T-helper 2 cell treated with Interferon-gamma antibody and Interleukin-4, amounts not matched to agents 100 ng/mL and 5 ng/mL, for 36 hours (primary cell): ENCODE results near the gene CRYBA1. TPM values are rescaled to one million over a fixed set of nuclear protein-coding genes. Genes with fewer than 3 reads are reported as not detected.
"Not testable (repeated sequence)": the region's sequence is repeated elsewhere in the genome, so short reads cannot be mapped to it uniquely, and the experiment has no call there.

Experiments used
- intact Hi-C: fragments of 100-400 bp; cut with micrococcal nuclease; formaldehyde crosslinking; loops from one replicate; pipeline ENCODE4 v1.15.1; 2023
- total RNA-seq: library from RNA; stranded (reverse); gene quantifications from 2 replicates; pipeline ENCODE4 v1.2.3, GENCODE V29; 2022

Gene CRYBA1
- total RNA-seq, 1 donor from 2014 or later: not detected

GRCh38 chr17:29237476-29238132 is 9.1 kb upstream of the CRYBA1 start:
- intact Hi-C loops: no loop called here

GRCh38 chr17:29238133-29238850 is 8.4 kb upstream of the CRYBA1 start:
- intact Hi-C loops: no loop called here

- intact Hi-C loops: no loop called here
Observed at GRCh38 chr17:29240477-29240876, 6.2 kb upstream of the CRYBA1 start.

GRCh38 chr17:29240968-29241963 is 5.4 kb upstream of the CRYBA1 start:
- intact Hi-C loops: no loop called here

- intact Hi-C loops: no loop called here
Observed at GRCh38 chr17:29242051-29242450, 4.6 kb upstream of the CRYBA1 start.

- intact Hi-C loops: no loop called here
Observed at GRCh38 chr17:29242790-29243189, 3.9 kb upstream of the CRYBA1 start.

GRCh38 chr17:29243792-29244191 is 2.9 kb upstream of the CRYBA1 start:
- intact Hi-C loops: no loop called here

- intact Hi-C loops: no loop called here
Observed at GRCh38 chr17:29245401-29245800, 1.3 kb upstream of the CRYBA1 start.

GRCh38 chr17:29247219-29247618 is 560 bp downstream of the CRYBA1 start:
- intact Hi-C loops: no loop called here

GRCh38 chr17:29248845-29249244 is 2.2 kb downstream of the CRYBA1 start:
- intact Hi-C loops: no loop called here

- intact Hi-C loops: no loop called here
Observed at GRCh38 chr17:29250666-29251065, 4.0 kb downstream of the CRYBA1 start.

GRCh38 chr17:29251184-29251583 is 4.5 kb downstream of the CRYBA1 start:
- intact Hi-C loops: no loop called here

GRCh38 chr17:29252101-29252791 is 5.6 kb downstream of the CRYBA1 start:
- intact Hi-C loops: loop anchor here (2.0 kb wide), 1 partner anchor 39 kb away; no protein-coding TSS in a partner anchor

GRCh38 chr17:29253037-29253436 is 6.4 kb downstream of the CRYBA1 start:
- intact Hi-C loops: loop anchor here (2.0 kb wide), 1 partner anchor 38 kb away; no protein-coding TSS in a partner anchor

- intact Hi-C loops: no loop called here
Observed at GRCh38 chr17:29255926-29256522, 9.4 kb downstream of the CRYBA1 start.

GRCh38 chr17:29256735-29257466 is 10.2 kb downstream of the CRYBA1 start:
- intact Hi-C loops: no loop called here

- intact Hi-C loops: no loop called here
Observed at GRCh38 chr17:29257756-29258155, 11.1 kb downstream of the CRYBA1 start.

- intact Hi-C loops: no loop called here
Observed at GRCh38 chr17:29263916-29264315, 17.3 kb downstream of the CRYBA1 start.

GRCh38 chr17:29271980-29272379 is 25.3 kb downstream of the CRYBA1 start:
- intact Hi-C loops: not testable (repeated sequence)

GRCh38 chr17:29273924-29274323 is 27.3 kb downstream of the CRYBA1 start:
- intact Hi-C loops: loop anchor here (2.0 kb wide), 1 partner anchor 15 kb away; no protein-coding TSS in a partner anchor
